ENCODE measurements around the gene FYN.
"Not testable (repeated sequence)": the region's sequence is repeated elsewhere in the genome, so short reads cannot be mapped to it uniquely, and the experiment has no call there.

The FYN gene

GRCh38 chr6:111916747-111917146 lies 43.5 kb upstream of the FYN start:
- TF ChIP-seq MYC (IDR thresholded peaks at IDR 0.05; ENCODE audit: low read depth, low read length): no peak
- no peak for TF ChIP-seq CTCF (IDR thresholded peaks at IDR 0.05; ENCODE audit: low read depth, low read length)
- TF ChIP-seq POLR2A (IDR thresholded peaks at IDR 0.05; ENCODE audit: extremely low read depth, insufficient read length): no peak
- TF ChIP-seq, protein P1, sequence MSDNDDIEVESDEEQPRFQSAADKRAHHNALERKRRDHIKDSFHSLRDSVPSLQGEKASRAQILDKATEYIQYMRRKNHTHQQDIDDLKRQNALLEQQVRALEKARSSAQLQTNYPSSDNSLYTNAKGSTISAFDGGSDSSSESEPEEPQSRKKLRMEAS (IDR thresholded peaks at IDR 0.05; ENCODE audit: low read depth, low read length): no peak

GRCh38 chr6:111914617-111915016 lies 41.4 kb upstream of the FYN start:
- DNase-seq (ENCODE audit: low read depth): no peak
- TF ChIP-seq MYC (IDR thresholded peaks at IDR 0.05; ENCODE audit: low read depth, low read length) (no peak), CTCF (IDR thresholded peaks at IDR 0.05; ENCODE audit: low read depth, low read length) (no peak), POLR2A (IDR thresholded peaks at IDR 0.05; ENCODE audit: extremely low read depth, insufficient read length) (no peak)
- TF ChIP-seq, protein P1 (IDR thresholded peaks at IDR 0.05; ENCODE audit: low read depth, low read length): no peak
- no peak overlapping the region for H3K4me3 ChIP-seq (ENCODE audit: low read depth, low read length)

More at GRCh38 chr6:111916747-111917146, 43.5 kb upstream of the FYN start:
- DNase-seq (ENCODE audit: low read depth): no peak
- no peak overlapping the region for H3K4me3 ChIP-seq (ENCODE audit: low read depth, low read length)

DNA sequence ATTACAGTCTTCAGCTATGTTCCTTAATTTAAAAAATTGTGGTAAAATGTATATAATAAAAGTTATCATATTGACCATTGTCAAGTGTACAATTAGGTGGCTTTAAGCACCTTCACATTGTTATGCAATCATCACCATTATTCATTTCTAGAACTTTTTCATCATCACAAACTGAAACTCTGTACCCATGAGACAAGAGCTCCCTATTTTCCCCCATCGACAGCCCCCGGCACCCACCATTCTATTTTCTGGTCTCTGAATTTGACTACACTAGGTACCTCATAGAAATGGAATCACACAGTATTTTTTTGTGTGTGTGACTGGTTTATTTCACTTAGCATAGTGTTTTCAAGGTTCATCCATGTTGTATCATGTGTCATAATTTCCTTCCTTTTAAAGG lies 39.7 kb upstream of the FYN start:
- DNase-seq (ENCODE audit: low read depth): no peak
- H3K4me3 ChIP-seq (ENCODE audit: low read depth, low read length): no peak overlapping the region
- TF ChIP-seq POLR2A (IDR thresholded peaks at IDR 0.05; ENCODE audit: extremely low read depth, insufficient read length) (no peak), MYC (IDR thresholded peaks at IDR 0.05; ENCODE audit: low read depth, low read length) (no peak), CTCF (IDR thresholded peaks at IDR 0.05; ENCODE audit: low read depth, low read length) (no peak)
- TF ChIP-seq, protein P1 (IDR thresholded peaks at IDR 0.05; ENCODE audit: low read depth, low read length): no peak

DNA sequence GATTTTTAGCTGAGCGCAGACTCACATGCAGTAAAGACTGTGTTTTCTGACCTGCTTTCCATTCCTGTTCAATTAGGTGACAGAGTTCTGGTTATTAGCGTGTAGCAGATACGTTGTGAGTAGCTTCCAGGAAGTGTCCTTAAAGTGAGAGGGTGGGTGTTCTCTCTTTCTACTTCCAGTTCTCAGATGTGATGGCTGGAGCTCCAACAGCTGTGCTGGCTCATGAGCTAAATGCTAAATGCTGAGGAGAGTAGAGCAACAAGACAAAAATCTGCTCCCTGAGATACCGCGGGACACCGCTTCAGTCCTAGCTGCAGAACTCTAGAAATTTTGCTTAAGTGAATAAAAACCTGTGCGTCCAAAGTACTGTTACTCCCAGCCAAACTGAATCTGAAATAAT lies 38.2 kb upstream of the FYN start:
- H3K4me3 ChIP-seq (ENCODE audit: low read depth, low read length): no peak overlapping the region
- TF ChIP-seq CTCF (IDR thresholded peaks at IDR 0.05; ENCODE audit: low read depth, low read length): no peak
- DNase-seq (ENCODE audit: low read depth): no peak

GRCh38 chr6:111909238-111909637 lies 36.0 kb upstream of the FYN start:
- H3K4me3 ChIP-seq (ENCODE audit: low read depth, low read length): no peak overlapping the region
- TF ChIP-seq CTCF (IDR thresholded peaks at IDR 0.05; ENCODE audit: low read depth, low read length): no peak
- DNase-seq (ENCODE audit: low read depth): no peak

- not testable (repeated sequence) for H3K4me3 ChIP-seq (ENCODE audit: low read depth, low read length)
These were observed 35.1 kb upstream of the FYN start for GRCh38 chr6:111908365-111908764.

GRCh38 chr6:111900735-111901134 lies 27.5 kb upstream of the FYN start:
- DNase-seq (ENCODE audit: low read depth): no peak
- no peak overlapping the region for H3K4me3 ChIP-seq (ENCODE audit: low read depth, low read length)
- TF ChIP-seq, protein P1 (IDR thresholded peaks at IDR 0.05; ENCODE audit: low read depth, low read length): no peak
- no peak for TF ChIP-seq POLR2A (IDR thresholded peaks at IDR 0.05; ENCODE audit: extremely low read depth, insufficient read length)

More at GRCh38 chr6:111908365-111908764, 35.1 kb upstream of the FYN start:
- not testable (repeated sequence) for DNase-seq (ENCODE audit: low read depth)
